HL-60 (cell line): ENCODE data around the gene HPSE2.

Experiments
- DNase-seq, 2 experiments: peaks; one replicate each; pipeline ENCODE4 v3.0.0-alpha.2; 2010 to 2020; ENCODE audit warnings: low read depth in 1 of 2, low spot score in 1 of 2
- H3K27ac ChIP-seq: fragments of 250-450 bp; sonication (Bioruptor Pico); replicated peaks from 2 replicates; pipeline ENCODE4 v1.5.1; 2020; ENCODE audit warnings: mild to moderate bottlenecking, moderate library complexity
- H3K27me3 ChIP-seq: fragments of 250-450 bp; sonication (Bioruptor Pico); 2 replicates; pipeline ENCODE4 v1.5.1; 2021; ENCODE audit warnings: mild to moderate bottlenecking, moderate library complexity; ENCODE audit not compliant: insufficient read depth, poor library complexity, severe bottlenecking
- H3K4me3 ChIP-seq: replicated peaks from 2 replicates; pipeline ENCODE4 v1.5.1; 2011; ENCODE audit warnings: mild to moderate bottlenecking, control low read depth, low read length; ENCODE audit not compliant: insufficient read depth
- GABPA ChIP-seq: IDR thresholded peaks from 2 replicates; pipeline ENCODE4 v1.6.1; 2012; ENCODE audit warnings: low read depth
- POLR2AphosphoS5 ChIP-seq: IDR thresholded peaks from 2 replicates; pipeline ENCODE4 v1.6.1; 2012; ENCODE audit warnings: low read depth
- SPI1 ChIP-seq: IDR thresholded peaks from 2 replicates; pipeline ENCODE4 v1.6.1; 2012; ENCODE audit warnings: low read depth, mild to moderate bottlenecking, borderline replicate concordance
- TF ChIP-seq, protein P1 (sequence below): IDR thresholded peaks from one replicate; pipeline ENCODE4 v1.5.1; 2011; ENCODE audit warnings: low read length, control low read depth, inconsistent platforms; ENCODE audit not compliant: insufficient read depth
- TF ChIP-seq, protein P2 (sequence below): IDR thresholded peaks from 2 replicates; pipeline ENCODE4 v1.6.1; 2012; ENCODE audit warnings: low read depth; ENCODE audit not compliant: insufficient replicate concordance

The HPSE2 gene

DNA sequence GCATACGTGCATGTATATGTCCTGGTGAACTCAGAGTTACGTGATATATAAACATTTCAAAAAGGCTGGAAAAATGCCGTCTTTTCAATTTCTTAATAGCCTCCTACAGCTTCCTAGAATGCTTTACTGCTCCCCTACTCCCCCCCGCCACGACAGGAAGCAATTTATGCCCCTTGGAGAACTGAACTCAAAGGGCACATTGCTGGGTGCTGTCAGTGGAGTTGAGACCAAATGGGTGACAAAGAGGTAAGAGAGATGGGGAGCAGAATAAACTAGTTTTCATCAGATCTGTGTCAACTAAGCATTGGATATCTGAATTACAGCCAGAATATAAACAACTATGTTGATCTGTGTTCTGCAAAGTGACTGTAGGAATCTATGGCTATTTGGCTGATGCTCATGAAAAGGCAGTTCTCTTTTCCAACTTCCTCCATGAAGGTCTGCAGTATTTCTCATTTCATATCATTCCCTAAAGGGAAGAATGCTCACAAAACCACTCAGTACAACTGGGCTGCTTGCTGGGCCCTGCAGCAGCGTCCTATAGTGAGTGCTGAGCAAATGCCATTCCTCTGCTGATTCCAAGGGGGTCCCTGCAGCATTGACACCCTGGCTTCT lies 617.6 kb downstream of the HPSE2 start:
- TF ChIP-seq SPI1 (no peak), POLR2AphosphoS5 (no peak), GABPA (no peak)
- TF ChIP-seq, protein P1, sequence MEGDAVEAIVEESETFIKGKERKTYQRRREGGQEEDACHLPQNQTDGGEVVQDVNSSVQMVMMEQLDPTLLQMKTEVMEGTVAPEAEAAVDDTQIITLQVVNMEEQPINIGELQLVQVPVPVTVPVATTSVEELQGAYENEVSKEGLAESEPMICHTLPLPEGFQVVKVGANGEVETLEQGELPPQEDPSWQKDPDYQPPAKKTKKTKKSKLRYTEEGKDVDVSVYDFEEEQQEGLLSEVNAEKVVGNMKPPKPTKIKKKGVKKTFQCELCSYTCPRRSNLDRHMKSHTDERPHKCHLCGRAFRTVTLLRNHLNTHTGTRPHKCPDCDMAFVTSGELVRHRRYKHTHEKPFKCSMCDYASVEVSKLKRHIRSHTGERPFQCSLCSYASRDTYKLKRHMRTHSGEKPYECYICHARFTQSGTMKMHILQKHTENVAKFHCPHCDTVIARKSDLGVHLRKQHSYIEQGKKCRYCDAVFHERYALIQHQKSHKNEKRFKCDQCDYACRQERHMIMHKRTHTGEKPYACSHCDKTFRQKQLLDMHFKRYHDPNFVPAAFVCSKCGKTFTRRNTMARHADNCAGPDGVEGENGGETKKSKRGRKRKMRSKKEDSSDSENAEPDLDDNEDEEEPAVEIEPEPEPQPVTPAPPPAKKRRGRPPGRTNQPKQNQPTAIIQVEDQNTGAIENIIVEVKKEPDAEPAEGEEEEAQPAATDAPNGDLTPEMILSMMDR: no peak
- TF ChIP-seq, protein P2, sequence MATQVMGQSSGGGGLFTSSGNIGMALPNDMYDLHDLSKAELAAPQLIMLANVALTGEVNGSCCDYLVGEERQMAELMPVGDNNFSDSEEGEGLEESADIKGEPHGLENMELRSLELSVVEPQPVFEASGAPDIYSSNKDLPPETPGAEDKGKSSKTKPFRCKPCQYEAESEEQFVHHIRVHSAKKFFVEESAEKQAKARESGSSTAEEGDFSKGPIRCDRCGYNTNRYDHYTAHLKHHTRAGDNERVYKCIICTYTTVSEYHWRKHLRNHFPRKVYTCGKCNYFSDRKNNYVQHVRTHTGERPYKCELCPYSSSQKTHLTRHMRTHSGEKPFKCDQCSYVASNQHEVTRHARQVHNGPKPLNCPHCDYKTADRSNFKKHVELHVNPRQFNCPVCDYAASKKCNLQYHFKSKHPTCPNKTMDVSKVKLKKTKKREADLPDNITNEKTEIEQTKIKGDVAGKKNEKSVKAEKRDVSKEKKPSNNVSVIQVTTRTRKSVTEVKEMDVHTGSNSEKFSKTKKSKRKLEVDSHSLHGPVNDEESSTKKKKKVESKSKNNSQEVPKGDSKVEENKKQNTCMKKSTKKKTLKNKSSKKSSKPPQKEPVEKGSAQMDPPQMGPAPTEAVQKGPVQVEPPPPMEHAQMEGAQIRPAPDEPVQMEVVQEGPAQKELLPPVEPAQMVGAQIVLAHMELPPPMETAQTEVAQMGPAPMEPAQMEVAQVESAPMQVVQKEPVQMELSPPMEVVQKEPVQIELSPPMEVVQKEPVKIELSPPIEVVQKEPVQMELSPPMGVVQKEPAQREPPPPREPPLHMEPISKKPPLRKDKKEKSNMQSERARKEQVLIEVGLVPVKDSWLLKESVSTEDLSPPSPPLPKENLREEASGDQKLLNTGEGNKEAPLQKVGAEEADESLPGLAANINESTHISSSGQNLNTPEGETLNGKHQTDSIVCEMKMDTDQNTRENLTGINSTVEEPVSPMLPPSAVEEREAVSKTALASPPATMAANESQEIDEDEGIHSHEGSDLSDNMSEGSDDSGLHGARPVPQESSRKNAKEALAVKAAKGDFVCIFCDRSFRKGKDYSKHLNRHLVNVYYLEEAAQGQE: no peak
- H3K4me3 ChIP-seq: no peak overlapping the region
- no peak for DNase-seq
- H3K27me3 ChIP-seq: peaks cover 6% of the 10 kb centered on the region
- H3K27ac ChIP-seq: no peak overlapping the region

DNA sequence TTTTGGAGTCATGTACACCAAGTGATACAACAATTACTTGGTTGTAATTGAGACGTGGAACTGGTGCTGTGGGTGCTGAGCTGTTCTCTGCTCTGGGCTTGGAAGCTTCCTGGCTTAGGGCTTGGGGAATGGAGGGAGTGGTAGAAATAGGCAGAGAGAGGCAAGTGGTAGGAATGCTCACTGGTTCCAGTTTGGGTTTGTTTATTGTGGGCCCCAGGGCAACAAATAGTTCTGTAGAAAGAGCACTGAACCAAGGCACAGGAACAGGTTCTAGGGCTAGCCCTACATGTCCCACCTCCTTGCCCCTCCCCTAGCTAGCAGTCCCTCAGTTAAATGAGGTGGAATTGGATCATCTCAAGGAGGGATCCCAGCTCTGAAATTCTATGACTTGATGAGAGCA lies 622.2 kb downstream of the HPSE2 start:
- no peak for DNase-seq
- no peak overlapping the region for H3K4me3 ChIP-seq
- H3K27me3 ChIP-seq: peaks cover 6% of the 10 kb centered on the region
- TF ChIP-seq, protein P2: no peak
- TF ChIP-seq, protein P1: no peak
- TF ChIP-seq SPI1 (no peak), POLR2AphosphoS5 (no peak), GABPA (no peak)
- no peak overlapping the region for H3K27ac ChIP-seq

DNA sequence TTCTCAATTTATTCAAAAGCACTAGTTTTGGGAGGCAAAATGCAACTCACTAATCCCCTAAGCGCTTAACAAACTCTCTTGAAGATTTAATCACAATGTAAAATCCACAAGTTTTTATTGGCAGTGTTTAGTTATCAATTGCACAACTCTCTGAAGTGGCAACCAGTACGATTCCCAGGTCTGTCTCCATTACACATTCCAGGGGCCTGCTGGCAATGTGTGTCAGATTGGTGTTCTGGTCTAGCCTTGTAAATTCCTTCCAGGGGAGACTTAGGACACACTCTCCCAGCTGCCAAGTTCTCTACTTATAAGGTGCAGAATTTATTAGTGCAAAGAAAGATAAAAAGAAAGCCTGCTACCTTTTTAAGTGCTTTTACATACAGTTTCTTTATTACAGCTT lies 624.2 kb downstream of the HPSE2 start:
- no peak for TF ChIP-seq POLR2AphosphoS5
- TF ChIP-seq, protein P1: no peak
- no peak for TF ChIP-seq SPI1
- TF ChIP-seq GABPA: no peak
- TF ChIP-seq, protein P2: no peak
- Histone ChIP-seq H3K4me3 (no peak overlapping the region), H3K27me3 (peaks cover 8% of the 10 kb centered on the region), H3K27ac (no peak overlapping the region)
- no peak for DNase-seq
